Measurements from ENCODE around the gene NOP56. TPM values are rescaled to one million over a fixed set of nuclear protein-coding genes. Genes with fewer than 3 reads are reported as not detected.

NOP56 gene
- total RNA-seq, 1 experiment from 2014 or later, result 582 TPM

DNA sequence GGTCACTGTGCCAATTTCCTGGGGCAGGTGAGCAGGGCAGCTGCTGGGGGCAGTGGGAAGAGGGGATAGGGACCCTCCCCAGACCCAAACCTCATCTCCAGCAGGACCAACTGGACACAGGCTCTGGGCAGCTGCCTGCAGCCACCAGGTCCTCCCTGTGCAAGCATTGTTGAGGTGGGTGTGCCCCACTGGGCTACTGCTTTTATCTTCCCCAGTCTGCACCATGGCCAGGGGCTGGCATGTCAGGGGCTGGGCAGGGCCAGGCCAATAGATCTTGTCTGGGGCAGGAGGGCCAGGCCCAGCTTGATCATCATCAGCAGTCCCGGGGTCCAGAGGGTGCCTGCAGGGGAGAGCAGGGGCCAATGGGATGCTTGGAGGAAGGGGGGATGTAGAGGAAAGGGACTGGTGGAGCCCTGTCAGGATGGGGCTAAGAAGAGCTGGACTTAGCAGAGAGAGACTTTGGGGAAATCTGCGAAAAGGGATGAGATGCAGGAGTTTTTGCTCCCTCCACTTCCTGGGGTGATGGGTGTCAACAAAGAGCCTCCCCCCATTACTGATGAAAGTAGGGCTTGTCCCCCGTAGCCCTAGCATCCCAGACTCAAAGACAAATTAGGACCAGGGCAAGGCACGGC is 45.9 kb downstream of the NOP56 start:
- POLR2A ChIA-PET, result no interaction called here
- no peaks in the 10 kb centered on the region for H3K79me2 ChIP-seq (ENCODE audit: insufficient read depth, low read length)

More for the DNA sequence above, 45.9 kb downstream of the NOP56 start:
- RAD21 ChIA-PET (ENCODE audit: low non-redundant PET in 1 of 2, low total read pairs in 2 of 2, uncharacterized antibody in 2 of 2, unreplicated experiment in 2 of 2), result no interaction called here
- no peaks in the 10 kb centered on the region for H3K27me3 ChIP-seq (ENCODE audit: insufficient read depth, low read length)
- ATAC-seq (no peak), DNase-seq (ENCODE audit: low read depth, low spot score) (no peak)
- H3K4me2 ChIP-seq (ENCODE audit: low read length), result no peak overlapping the region
- intact Hi-C loops (cut with micrococcal nuclease), result no loop called here
- no TSS peak for BruUV-seq (replicated peaks)
- no peaks in the 10 kb centered on the region for H3K36me3 ChIP-seq (ENCODE audit: control insufficient read depth in 1 of 2, insufficient read depth in 2 of 2, low read length in 2 of 2)
- no peak for TF ChIP-seq ATF3 (IDR thresholded peaks at IDR 0.05)
- TF ChIP-seq SP1 (IDR thresholded peaks at IDR 0.05; ENCODE audit: low read depth), result no peak
- no peak for TF ChIP-seq ZFX (IDR thresholded peaks at IDR 0.05)
- no peak for TF ChIP-seq EZH2 (IDR thresholded peaks at IDR 0.05)
- no peak for TF ChIP-seq EZH2phosphoT487 (IDR thresholded peaks at IDR 0.05; ENCODE audit: borderline replicate concordance)
- no peak for TF ChIP-seq CBX3 (IDR thresholded peaks at IDR 0.05; ENCODE audit: low read depth)
- TF ChIP-seq RAD21 (IDR thresholded peaks at IDR 0.05; ENCODE audit: low read depth), result no peak
- no peak for TF ChIP-seq YY1 (IDR thresholded peaks at IDR 0.05; ENCODE audit: extremely low read depth, insufficient replicate concordance, low read depth, low read length)
- no peak for TF ChIP-seq CTCF (IDR thresholded peaks at IDR 0.05 in 2 of 3, conservative IDR thresholded peaks at IDR 0.05 in 1 of 3; ENCODE audit: borderline replicate concordance in 1 of 3, insufficient read depth in 1 of 3, low read depth in 2 of 3, low read length in 2 of 3)
- no peaks in the 10 kb centered on the region for H3K9me3 ChIP-seq (ENCODE audit: control insufficient read depth in 1 of 2, insufficient read depth in 1 of 2, low read depth in 1 of 2, low read length in 2 of 2)
- H4K20me1 ChIP-seq (ENCODE audit: insufficient read depth), result no peaks in the 10 kb centered on the region
- no peak overlapping the region for H2AFZ ChIP-seq (ENCODE audit: low read depth, low read length, poor library complexity, severe bottlenecking)
- no peaks in the 10 kb centered on the region for H3K9me2 ChIP-seq (ENCODE audit: insufficient read depth)
- no peak overlapping the region for H3K4me3 ChIP-seq (replicated peaks in 1 of 2; ENCODE audit: low read depth in 1 of 2, low read length in 2 of 2)
- H3K27ac ChIP-seq (ENCODE audit: low read depth, low read length), result no peak overlapping the region
- H3K4me1 ChIP-seq (ENCODE audit: control insufficient read depth in 1 of 2, insufficient read depth in 2 of 2, low read length in 2 of 2), result peaks cover 6 to 9% of the 10 kb centered on the region in 2 experiments; a peak in 2 of 4 replicates
- H3K9ac ChIP-seq (ENCODE audit: low read length), result no peak overlapping the region
- CTCF ChIA-PET, result no interaction called here
